Adrenal gland (tissue), 12 donors: ENCODE data around the gene PRKN. TPM values are rescaled to one million over a fixed set of nuclear protein-coding genes. Genes with fewer than 3 reads are reported as not detected.

Source experiments
- DNase-seq, 7 donors: peaks; one replicate each; pipeline ENCODE4 v3.0.0-alpha.2; 2019 to 2020
- H3K27ac ChIP-seq, 5 donors: fragments of 200-600 bp; sonication (generic) in 4 of 5; 1 replicate in 3 of 5; 2 replicates in 2 of 5; pipeline versions ENCODE4 v1.5.1 to v1.8.0; 2016 to 2020; ENCODE audit warnings: mild to moderate bottlenecking in 1 of 5
- H3K27me3 ChIP-seq: fragments of 200-600 bp; 2 replicates; pipeline ENCODE4 v1.8.0; 2021
- H3K36me3 ChIP-seq, 2 donors: fragments of 200-600 bp; replicated peaks in 1 of 2; 1 replicate in 1 of 2; 2 replicates in 1 of 2; pipeline versions ENCODE4 v1.5.1 to v1.8.0; 2018 to 2022
- H3K4me1 ChIP-seq, 2 donors: fragments of 200-600 bp; replicated peaks in 1 of 2; 1 replicate in 1 of 2; 2 replicates in 1 of 2; pipeline versions ENCODE4 v1.5.1 to v1.8.0; 2018 to 2021
- H3K4me3 ChIP-seq, 4 donors: fragments of 200-600 bp; sonication (generic) in 3 of 4; one replicate each; pipeline ENCODE4 v1.5.1; 2016 to 2018
- H3K9me3 ChIP-seq, 3 donors: fragments of 200-600 bp; sonication (generic) in 1 of 3; replicated peaks in 1 of 3; 1 replicate in 2 of 3; 2 replicates in 1 of 3; pipeline versions ENCODE4 v1.5.1 to v1.8.0; 2016 to 2021
- POLR2A ChIP-seq, 2 donors: fragments of 450-650 bp; IDR thresholded peaks; one replicate each; pipeline ENCODE4 v1.6.1; 2017; ENCODE audit warnings: antibody characterized with exemption in 2 of 2, mild to moderate bottlenecking in 2 of 2, moderate library complexity in 1 of 2
- WGBS, 4 donors: extraction: QIAGEN DNeasy Blood & Tissue Kit in 2 of 4; methylation state at CpG; one replicate each; pipeline versions ENCODE4 v1.1.5 to v1.1.7; 2013 to 2017; 5-methylcytosine and 5-hydroxymethylcytosine counted together
- intact Hi-C, 2 donors: fragments of 100-400 bp; cut with DNase I; formaldehyde crosslinking; loops; one replicate each; pipeline versions ENCODE4 v1.14.1 to v1.15.0; 2022 to 2023
- polyA plus RNA-seq, 3 donors: library from polyadenylated mRNA; stranded (reverse); fragments of 200-250 nt in 2 of 3; fragments of 350-450 nt in 1 of 3; fragmentation: Illumina TruSeq in 1 of 3; extraction: RNeasy Lipid Tissue Mini Kit (QIAGEN cat#74804) in 1 of 3; gene quantifications; one replicate each; pipeline ENCODE4 v1.2.3, GENCODE V29; 2013 to 2014
- total RNA-seq, 9 donors: library from RNA; depleted of rRNA in 4 of 9; stranded (reverse); fragments of >200 nt in 4 of 9; fragments of 120-200 nt in 1 of 9; fragmentation: NEBNext Ultra II Directional in 1 of 9; extraction: Animal tissue kit (Norgen Biotek cat#: 25700) in 1 of 9; gene quantifications; one replicate each; pipeline versions ENCODE4 v1.1.0 to v1.2.4, GENCODE V29; 2013 to 2023
- TF ChIP-seq, protein P1 (sequence below), 6 experiments: fragments of 450-650 bp in 4 of 6; fragments of 200-600 bp in 2 of 6; sonication (generic) in 1 of 6; IDR thresholded peaks; 1 replicate in 5 of 6; 2 replicates in 1 of 6; pipeline versions ENCODE4 v1.5.1 to v1.8.0; 2016 to 2021; ENCODE audit warnings: antibody characterized with exemption in 6 of 6, mild to moderate bottlenecking in 2 of 6, moderate library complexity in 1 of 6
- donor health status: healthy with polysubstance abuse.
- donor health status: Bipolar disorder and iron deficiency.
- donor health status: DM: yes; HTN: yes; CAD: no.
- donor health status: DM: no; HTN: no; CAD: no.
- donor health status: DM: no; HTN: no; CAD: no.
- donor health status: DM: yes; HTN: yes; CAD: no.

Gene PRKN
- total and polyA plus RNA-seq, 12 donors, result 1.9 to 159 (median 13.3) TPM

- Histone ChIP-seq H3K4me3 (no peak overlapping the region), H3K27me3 (no peaks in the 10 kb centered on the region), H3K27ac (no peak overlapping the region), H3K4me1 (no peaks in the 10 kb centered on the region), H3K36me3 (no peaks in the 10 kb centered on the region), H3K9me3 (no peaks in the 10 kb centered on the region)
- no peak for DNase-seq
- TF ChIP-seq POLR2A (IDR thresholded peaks at IDR 0.05), result no peak
- TF ChIP-seq, protein P1, sequence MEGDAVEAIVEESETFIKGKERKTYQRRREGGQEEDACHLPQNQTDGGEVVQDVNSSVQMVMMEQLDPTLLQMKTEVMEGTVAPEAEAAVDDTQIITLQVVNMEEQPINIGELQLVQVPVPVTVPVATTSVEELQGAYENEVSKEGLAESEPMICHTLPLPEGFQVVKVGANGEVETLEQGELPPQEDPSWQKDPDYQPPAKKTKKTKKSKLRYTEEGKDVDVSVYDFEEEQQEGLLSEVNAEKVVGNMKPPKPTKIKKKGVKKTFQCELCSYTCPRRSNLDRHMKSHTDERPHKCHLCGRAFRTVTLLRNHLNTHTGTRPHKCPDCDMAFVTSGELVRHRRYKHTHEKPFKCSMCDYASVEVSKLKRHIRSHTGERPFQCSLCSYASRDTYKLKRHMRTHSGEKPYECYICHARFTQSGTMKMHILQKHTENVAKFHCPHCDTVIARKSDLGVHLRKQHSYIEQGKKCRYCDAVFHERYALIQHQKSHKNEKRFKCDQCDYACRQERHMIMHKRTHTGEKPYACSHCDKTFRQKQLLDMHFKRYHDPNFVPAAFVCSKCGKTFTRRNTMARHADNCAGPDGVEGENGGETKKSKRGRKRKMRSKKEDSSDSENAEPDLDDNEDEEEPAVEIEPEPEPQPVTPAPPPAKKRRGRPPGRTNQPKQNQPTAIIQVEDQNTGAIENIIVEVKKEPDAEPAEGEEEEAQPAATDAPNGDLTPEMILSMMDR (IDR thresholded peaks at IDR 0.05), result no peak
- intact Hi-C loops, result no loop called here
- WGBS, 4 donors, result 88 to 94% (median 89%) methylated on average over 4 of the region's 4 CpGs
Measured at GRCh38 chr6:161299726-161300125, 1427.8 kb downstream of the PRKN start.

Other genes starting within 250 kb of the PRKN start
- gene PACRG, start 208 bp upstream of the PRKN start, total RNA-seq, result 1 to 10 TPM in 6 of 9 donors, under 1 TPM in 3; 0.18 to 6.1 (median 1.5) TPM
- 1 to 10 TPM; 1.0 to 3.6 (median 1.3) TPM for gene PACRG, start 208 bp upstream of the PRKN start, polyA plus RNA-seq